ENCODE measurements around the gene SPOCD1. TPM values are rescaled to one million over a fixed set of nuclear protein-coding genes. Genes with fewer than 3 reads are reported as not detected.

SPOCD1 gene
- total RNA-seq, 2 donors from 2014 or later = 2.0 to 3.1 TPM

DNA sequence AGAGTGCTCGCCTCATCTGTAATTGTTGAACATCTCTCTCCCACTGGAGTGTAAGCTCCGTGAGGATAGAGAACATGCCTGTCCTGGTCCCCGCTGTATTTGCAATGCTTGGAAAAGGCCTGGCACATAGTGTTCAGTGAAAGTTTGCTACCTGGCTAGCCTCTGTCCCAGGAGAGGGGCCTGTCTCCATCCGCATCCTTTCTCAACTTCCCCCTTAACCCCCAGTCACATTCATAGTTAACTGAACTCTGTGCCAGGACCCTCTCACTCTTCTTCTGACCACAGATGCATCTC, 15.2 kb downstream of the SPOCD1 start:
- Histone ChIP-seq H3K36me3 (ENCODE audit: control insufficient read depth, insufficient read depth, low read length) (no peaks in the 10 kb centered on the region), H3K9me3 (ENCODE audit: control insufficient read depth, low read length) (no peaks in the 10 kb centered on the region), H3K27me3 (ENCODE audit: control insufficient read depth, insufficient read depth, low read length, poor library complexity, severe bottlenecking) (no peaks in the 10 kb centered on the region), H3K9ac (ENCODE audit: extremely low read depth, low read length, poor library complexity, severe bottlenecking) (no peak overlapping the region), H3K4me3 (ENCODE audit: low read length) (no peak overlapping the region), H3K4me1 (ENCODE audit: control insufficient read depth, insufficient read depth, low read length) (peaks cover 9% of the 10 kb centered on the region), H3K27ac (ENCODE audit: low read depth, low read length) (no peak overlapping the region)
- H3K27ac Mint-ChIP-seq = no peak overlapping the region
- no peaks in the 10 kb centered on the region for H3K36me3 Mint-ChIP-seq (ENCODE audit: low read depth)
- peaks cover 2% of the 10 kb centered on the region for H3K27me3 Mint-ChIP-seq (ENCODE audit: insufficient read depth)
- no peak overlapping the region for H3K4me3 Mint-ChIP-seq
- 90 to 92% methylated on average over 3 to 4 of the region's 4 CpGs for WGBS, 2 experiments (ENCODE audit: insufficient coverage in 1 of 2, insufficient read length in 1 of 2)
- H3K9me3 Mint-ChIP-seq = no peaks in the 10 kb centered on the region
- DNase-seq = no peak
- no peak for TF ChIP-seq CTCF (conservative IDR thresholded peaks at IDR 0.05)
- no peaks in the 10 kb centered on the region for H3K4me1 Mint-ChIP-seq

- Mint-ChIP-seq H3K27me3 (ENCODE audit: insufficient read depth) (peaks cover 2% of the 10 kb centered on the region), H3K9me3 (no peaks in the 10 kb centered on the region), H3K4me3 (no peak overlapping the region), H3K27ac (no peak overlapping the region), H3K4me1 (no peaks in the 10 kb centered on the region), H3K36me3 (ENCODE audit: low read depth) (no peaks in the 10 kb centered on the region)
- peak; percentile 55 for DNase-seq
- Histone ChIP-seq H3K36me3 (ENCODE audit: control insufficient read depth, insufficient read depth, low read length) (no peaks in the 10 kb centered on the region), H3K27me3 (ENCODE audit: control insufficient read depth, insufficient read depth, low read length, poor library complexity, severe bottlenecking) (no peaks in the 10 kb centered on the region), H3K9ac (ENCODE audit: extremely low read depth, low read length, poor library complexity, severe bottlenecking) (no peak overlapping the region), H3K4me1 (ENCODE audit: control insufficient read depth, insufficient read depth, low read length) (peaks cover 9% of the 10 kb centered on the region), H3K9me3 (ENCODE audit: control insufficient read depth, low read length) (no peaks in the 10 kb centered on the region), H3K27ac (ENCODE audit: low read depth, low read length) (no peak overlapping the region), H3K4me3 (ENCODE audit: low read length) (no peak overlapping the region)
- no peak for TF ChIP-seq CTCF (conservative IDR thresholded peaks at IDR 0.05)
- 90 to 94% methylated on average over 9 to 16 of the region's 16 CpGs for WGBS, 2 experiments (ENCODE audit: insufficient coverage in 1 of 2, insufficient read length in 1 of 2)
These were observed 15.7 kb downstream of the SPOCD1 start for GRCh38 chr1:31799895-31800673.

- Histone ChIP-seq H3K36me3 (ENCODE audit: control insufficient read depth, insufficient read depth, low read length) (no peaks in the 10 kb centered on the region), H3K27me3 (ENCODE audit: control insufficient read depth, insufficient read depth, low read length, poor library complexity, severe bottlenecking) (no peaks in the 10 kb centered on the region), H3K9me3 (ENCODE audit: control insufficient read depth, low read length) (no peaks in the 10 kb centered on the region), H3K27ac (ENCODE audit: low read depth, low read length) (no peak overlapping the region), H3K4me1 (ENCODE audit: control insufficient read depth, insufficient read depth, low read length) (peaks cover 9% of the 10 kb centered on the region), H3K4me3 (ENCODE audit: low read length) (no peak overlapping the region), H3K9ac (ENCODE audit: extremely low read depth, low read length, poor library complexity, severe bottlenecking) (no peak overlapping the region)
- Mint-ChIP-seq H3K9me3 (no peaks in the 10 kb centered on the region), H3K27ac (no peak overlapping the region), H3K27me3 (ENCODE audit: insufficient read depth) (peaks cover 2% of the 10 kb centered on the region), H3K36me3 (ENCODE audit: low read depth) (no peaks in the 10 kb centered on the region), H3K4me1 (no peaks in the 10 kb centered on the region), H3K4me3 (no peak overlapping the region)
- WGBS, 2 experiments (ENCODE audit: insufficient coverage in 1 of 2, insufficient read length in 1 of 2) = 95 to 100% methylated on average over 3 to 9 of the region's 9 CpGs
- DNase-seq = peak; percentile 57
- no peak for TF ChIP-seq CTCF (conservative IDR thresholded peaks at IDR 0.05)
These were observed 16.5 kb downstream of the SPOCD1 start for GRCh38 chr1:31799196-31799894.
